K562 (cell line): ENCODE results near the gene ST3GAL3. TPM values are rescaled to one million over a fixed set of nuclear protein-coding genes. Genes with fewer than 3 reads are reported as not detected.

Experiments
- CBFB ChIP-seq: sonication (generic); formaldehyde crosslinking; IDR thresholded peaks from 2 replicates; pipeline ENCODE4 v1.4.0; 2020; ENCODE audit warnings: mild to moderate bottlenecking, missing genetic modification reagents
- CEBPB ChIP-seq: fragments of 450-650 bp; IDR thresholded peaks from 2 replicates; pipeline ENCODE4 v1.6.1; 2016; ENCODE audit warnings: missing genetic modification characterization, missing compliant biosample characterization
- CHAMP1 ChIP-seq: fragments of 450-650 bp; IDR thresholded peaks from 2 replicates; pipeline ENCODE4 v1.6.1; 2016; ENCODE audit warnings: mild to moderate bottlenecking
- E2F3 ChIP-seq: fragments of 250-450 bp; sonication (Bioruptor Pico); IDR thresholded peaks from 2 replicates; pipeline ENCODE4 v1.4.0; 2020; ENCODE audit warnings: mild to moderate bottlenecking
- KLF16 ChIP-seq: IDR thresholded peaks from 2 replicates; pipeline ENCODE4 v1.6.1; 2016; ENCODE audit warnings: antibody characterized with exemption
- PRDM10 ChIP-seq: fragments of 450-650 bp; IDR thresholded peaks from 2 replicates; pipeline ENCODE4 v1.6.1; 2018; ENCODE audit not compliant: partially characterized antibody
- REST ChIP-seq, 2 experiments: fragments of 450-650 bp; formaldehyde crosslinking in 1 of 2; IDR thresholded peaks; 2 replicates each; pipeline versions ENCODE4 v1.4.0 to v1.6.1; 2014 to 2020; ENCODE audit warnings: mild to moderate bottlenecking in 2 of 2, borderline replicate concordance in 1 of 2, low read depth in 1 of 2
- TAF15 ChIP-seq: fragments of 200-400 bp; formaldehyde crosslinking; IDR thresholded peaks from 2 replicates; pipeline ENCODE4 v1.6.1; 2017; ENCODE audit warnings: mild to moderate bottlenecking, low read depth, low read length, moderate library complexity
- TBL1XR1 ChIP-seq, 2 experiments: IDR thresholded peaks; 2 replicates each; pipeline ENCODE4 v1.6.1; 2012; ENCODE audit warnings: improper control_type of control experiment in 2 of 2, low read length in 2 of 2, mild to moderate bottlenecking in 1 of 2
- YY1 ChIP-seq, 3 experiments: IDR thresholded peaks; 2 replicates each; pipeline ENCODE4 v1.6.1; 2011; ENCODE audit warnings: low read length in 2 of 3, mild to moderate bottlenecking in 2 of 3, moderate library complexity in 2 of 3, borderline replicate concordance in 1 of 3, control low read depth in 1 of 3, low read depth in 1 of 3; ENCODE audit not compliant: insufficient read depth in 3 of 3, insufficient replicate concordance in 2 of 3, control insufficient read depth in 1 of 3, insufficient read length in 1 of 3; ENCODE audit errors: extremely low read depth in 1 of 3
- polyA plus RNA-seq, 8 experiments: library from polyadenylated mRNA; depleted of rRNA in 4 of 8; stranded (reverse) in 5 of 8; unstranded in 3 of 8; fragments of >200 nt; fragmentation: Nextera tagmentation in 2 of 8; fragmentation: Illumina TruSeq in 1 of 8; extraction: Ambion mirVana in 2 of 8; extraction: Trizol in 1 of 8; gene quantifications; 2 replicates each; pipeline versions ENCODE4 v1.2.1 to v1.2.3, GENCODE V29; 2011 to 2014; ENCODE audit warnings: inconsistent platforms in 1 of 8, missing spikeins in 1 of 8
- total RNA-seq, 7 experiments: library from RNA; depleted of rRNA in 6 of 7; stranded (reverse); fragments of >200 nt in 6 of 7; fragmentation: Illumina TruSeq in 2 of 7; extraction: Trizol in 2 of 7; gene quantifications; 2 replicates each; pipeline versions ENCODE4 v1.2.1 to v1.2.3, GENCODE V29; 2011 to 2021; ENCODE audit warnings: low replicate concordance in 1 of 7

The ST3GAL3 gene
- total and polyA plus RNA-seq, 9 of the 15 experiments (the other 6 are each of a cell fraction or from before 2014, with no cell fraction given): 1.2 to 18.9 (median 11.0) TPM

- TF ChIP-seq REST (IDR thresholded peaks at IDR 0.05; ENCODE audit: borderline replicate concordance) (peak; percentile 92), REST (CRISPR knock-in tag; IDR thresholded peaks at IDR 0.05; ENCODE audit: low read depth) (no peak), CBFB (CRISPR knock-in tag) (no peak), E2F3 (CRISPR knock-in tag) (0 out of 2 replicates have a peak, but pooled peaks have one; percentile 24), TBL1XR1 (IDR thresholded peaks at IDR 0.05; ENCODE audit: low read length in 2 of 2) (0 out of 4 replicates have a peak, but pooled peaks of 1 of the 2 experiments have one; percentile 34), KLF16 (peak; percentile 43; the same call in 1 of the 2 replicates), CEBPB (tag) (peak; percentile 36), PRDM10 (no peak), YY1 (IDR thresholded peaks at IDR 0.05; ENCODE audit: borderline replicate concordance in 1 of 3, control insufficient read depth in 1 of 3, extremely low read depth in 1 of 3, insufficient read depth in 3 of 3, insufficient read length in 1 of 3, insufficient replicate concordance in 2 of 3, low read depth in 1 of 3, low read length in 2 of 3) (peak in 1 of 3 experiments; percentile 22), CHAMP1 (peak; percentile 35; the same call in 1 of the 2 replicates), TAF15 (no peak)
Measured at GRCh38 chr1:43763497-43763973, 56.2 kb downstream of the ST3GAL3 start (continued).
